Stimulated activated CD8-positive, alpha-beta memory T cell treated with anti-CD3 and anti-CD28 coated beads, Interleukin-7, amount 100 ng/mL, for 4 hours (primary cell): ENCODE data around the gene SYNGAP1.
A peak's percentile ranks its signal among the peaks of the same experiment; 100 is the strongest.

Experiments used
- DNase-seq, 2 donors: peaks; one replicate each; pipeline ENCODE4 v3.0.0-alpha.2; 2020; ENCODE audit warnings: low read depth in 2 of 2

Gene SYNGAP1

GRCh38 chr6:33438978-33439594, 19.2 kb downstream of the SYNGAP1 start:
- no peak for DNase-seq

- DNase-seq: no peak
Measured at GRCh38 chr6:33439956-33440648, 20.2 kb downstream of the SYNGAP1 start.

- DNase-seq: no peak
Measured at GRCh38 chr6:33440649-33441309, 20.9 kb downstream of the SYNGAP1 start.

DNA sequence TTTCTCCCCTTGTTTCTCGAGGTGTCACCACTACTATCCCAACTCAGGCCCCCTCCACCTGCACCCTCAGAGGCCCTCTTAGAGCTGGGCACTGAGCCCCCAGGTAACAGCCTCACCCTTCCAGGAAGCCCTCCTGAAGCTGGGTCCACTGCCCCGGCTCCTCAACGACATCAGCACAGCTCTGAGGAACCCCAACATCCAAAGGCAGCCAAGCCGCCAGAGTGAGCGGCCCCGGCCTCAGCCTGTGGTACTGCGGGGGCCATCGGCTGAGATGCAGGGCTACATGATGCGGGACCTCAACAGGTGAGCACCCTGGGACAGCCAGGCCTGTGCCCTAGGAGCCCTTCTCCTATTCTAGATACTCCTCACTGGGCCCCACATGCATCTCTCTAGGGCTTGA, 21.6 kb downstream of the SYNGAP1 start:
- no peak for DNase-seq

DNA sequence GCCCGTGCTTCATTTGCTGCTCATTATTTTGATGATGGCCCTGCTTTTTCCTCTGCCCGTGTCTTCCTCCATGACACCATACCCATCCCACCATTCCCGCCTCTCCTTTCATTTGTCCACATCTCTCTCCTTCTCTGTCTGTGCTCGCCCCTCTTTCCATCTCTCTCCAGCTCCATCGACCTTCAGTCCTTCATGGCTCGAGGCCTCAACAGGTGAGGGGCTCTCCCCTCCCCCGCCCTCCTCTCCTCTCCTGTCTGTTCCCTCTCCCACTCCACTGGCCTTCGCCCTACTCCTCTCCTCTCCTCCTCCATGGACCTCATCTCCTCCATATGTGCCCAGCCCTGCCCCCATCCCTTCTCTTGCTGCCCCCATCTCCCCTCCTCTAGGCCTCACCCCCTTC, 22.4 kb downstream of the SYNGAP1 start:
- DNase-seq: no peak

DNA sequence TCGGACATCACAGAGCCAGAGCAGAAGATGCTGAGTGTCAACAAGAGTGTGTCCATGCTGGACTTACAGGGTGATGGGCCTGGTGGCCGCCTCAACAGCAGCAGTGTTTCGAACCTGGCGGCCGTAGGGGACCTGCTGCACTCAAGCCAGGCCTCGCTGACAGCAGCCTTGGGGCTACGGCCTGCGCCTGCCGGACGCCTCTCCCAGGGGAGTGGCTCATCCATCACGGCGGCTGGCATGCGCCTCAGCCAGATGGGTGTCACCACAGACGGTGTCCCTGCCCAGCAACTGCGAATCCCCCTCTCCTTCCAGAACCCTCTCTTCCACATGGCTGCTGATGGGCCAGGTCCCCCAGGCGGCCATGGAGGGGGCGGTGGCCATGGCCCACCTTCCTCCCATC, 23.2 kb downstream of the SYNGAP1 start:
- no peak for DNase-seq

DNA sequence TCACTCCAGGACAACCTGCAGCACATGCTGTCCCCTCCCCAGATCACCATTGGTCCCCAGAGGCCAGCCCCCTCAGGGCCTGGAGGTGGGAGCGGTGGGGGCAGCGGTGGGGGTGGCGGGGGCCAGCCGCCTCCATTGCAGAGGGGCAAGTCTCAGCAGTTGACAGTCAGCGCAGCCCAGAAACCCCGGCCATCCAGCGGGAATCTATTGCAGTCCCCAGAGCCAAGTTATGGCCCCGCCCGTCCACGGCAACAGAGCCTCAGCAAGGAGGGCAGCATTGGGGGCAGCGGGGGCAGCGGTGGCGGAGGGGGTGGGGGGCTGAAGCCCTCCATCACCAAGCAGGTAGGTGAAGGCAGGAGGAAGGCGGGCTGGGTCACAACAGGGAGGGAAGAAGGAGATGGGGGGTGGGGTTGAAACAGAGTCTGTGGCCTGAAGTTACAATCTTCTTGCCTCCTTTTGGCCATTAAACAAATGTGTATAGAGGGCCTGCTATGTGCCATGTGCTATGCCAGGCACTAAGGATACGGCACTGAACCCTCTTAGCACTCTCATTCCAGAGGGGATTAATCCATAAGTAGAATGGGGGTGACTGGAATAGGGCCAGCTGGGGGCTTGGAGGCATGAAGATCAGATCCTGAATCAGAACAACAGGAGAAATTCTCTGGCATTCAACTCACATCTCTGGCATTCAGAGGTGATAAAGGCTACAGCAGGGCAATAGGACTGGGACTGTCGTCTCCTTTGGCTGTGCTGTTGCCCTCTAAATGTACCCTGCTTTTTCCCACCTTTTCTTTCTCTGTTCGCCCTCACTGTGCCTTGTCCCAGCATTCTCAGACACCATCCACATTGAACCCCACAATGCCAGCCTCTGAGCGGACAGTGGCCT, 24.0 kb downstream of the SYNGAP1 start:
- DNase-seq: no peak

- DNase-seq: no peak
Measured at GRCh38 chr6:33445119-33445603, 25.3 kb downstream of the SYNGAP1 start.

GRCh38 chr6:33446356-33446755, 26.5 kb downstream of the SYNGAP1 start:
- no peak for DNase-seq

DNA sequence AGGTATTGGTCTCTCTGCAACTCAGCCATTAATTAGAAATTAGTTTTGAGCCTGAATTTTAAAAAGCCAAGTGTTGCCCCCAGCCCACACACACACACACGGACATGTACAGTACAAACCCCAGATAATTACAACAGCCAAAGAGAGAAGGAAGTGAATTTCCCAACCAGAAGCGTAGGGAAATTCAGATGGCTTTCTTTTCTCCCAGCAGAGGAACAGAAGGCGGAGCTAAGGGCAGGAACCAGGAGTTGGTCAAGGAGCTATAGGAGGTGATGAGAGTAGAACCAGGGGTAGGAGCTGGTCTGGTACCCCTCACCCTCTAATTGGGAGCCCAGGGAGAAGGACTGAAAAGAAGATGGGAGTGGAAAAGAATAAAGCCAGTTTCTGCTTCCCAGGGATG, 30.6 kb downstream of the SYNGAP1 start:
- no peak for DNase-seq

- no peak for DNase-seq
Measured at GRCh38 chr6:33451606-33452005, 31.7 kb downstream of the SYNGAP1 start.

GRCh38 chr6:33452496-33452895, 32.6 kb downstream of the SYNGAP1 start:
- no peak for DNase-seq

GRCh38 chr6:33453393-33454008, 33.6 kb downstream of the SYNGAP1 start:
- DNase-seq: no peak

GRCh38 chr6:33454009-33454946, 34.4 kb downstream of the SYNGAP1 start, which contains the start of gene ZBTB9:
Gene ZBTB9, plus strand, starts transcription at chr6:33454576. Its CDS starts 525 bp downstream, at chr6:33455101.
- DNase-seq: peak; percentile 91 to 92

DNA sequence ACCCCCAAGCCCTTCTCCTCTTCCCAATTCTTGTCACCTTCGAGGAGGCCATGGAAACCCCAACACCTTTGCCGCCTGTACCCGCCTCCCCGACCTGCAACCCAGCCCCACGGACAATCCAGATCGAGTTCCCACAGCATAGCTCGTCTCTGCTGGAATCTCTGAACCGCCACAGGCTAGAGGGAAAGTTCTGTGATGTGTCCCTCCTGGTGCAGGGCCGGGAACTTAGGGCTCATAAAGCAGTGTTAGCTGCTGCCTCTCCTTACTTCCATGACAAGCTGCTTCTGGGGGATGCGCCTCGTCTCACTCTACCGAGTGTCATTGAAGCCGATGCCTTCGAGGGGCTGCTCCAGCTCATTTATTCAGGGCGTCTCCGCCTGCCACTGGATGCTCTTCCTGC, 35.2 kb downstream of the SYNGAP1 start:
- no peak for DNase-seq

- DNase-seq: no peak
Measured at GRCh38 chr6:33456156-33456555, 36.3 kb downstream of the SYNGAP1 start.

- no peak for DNase-seq
Measured at GRCh38 chr6:33458676-33459075, 38.8 kb downstream of the SYNGAP1 start.

- no peak for DNase-seq
Measured at GRCh38 chr6:33459226-33459625, 39.4 kb downstream of the SYNGAP1 start.

DNA sequence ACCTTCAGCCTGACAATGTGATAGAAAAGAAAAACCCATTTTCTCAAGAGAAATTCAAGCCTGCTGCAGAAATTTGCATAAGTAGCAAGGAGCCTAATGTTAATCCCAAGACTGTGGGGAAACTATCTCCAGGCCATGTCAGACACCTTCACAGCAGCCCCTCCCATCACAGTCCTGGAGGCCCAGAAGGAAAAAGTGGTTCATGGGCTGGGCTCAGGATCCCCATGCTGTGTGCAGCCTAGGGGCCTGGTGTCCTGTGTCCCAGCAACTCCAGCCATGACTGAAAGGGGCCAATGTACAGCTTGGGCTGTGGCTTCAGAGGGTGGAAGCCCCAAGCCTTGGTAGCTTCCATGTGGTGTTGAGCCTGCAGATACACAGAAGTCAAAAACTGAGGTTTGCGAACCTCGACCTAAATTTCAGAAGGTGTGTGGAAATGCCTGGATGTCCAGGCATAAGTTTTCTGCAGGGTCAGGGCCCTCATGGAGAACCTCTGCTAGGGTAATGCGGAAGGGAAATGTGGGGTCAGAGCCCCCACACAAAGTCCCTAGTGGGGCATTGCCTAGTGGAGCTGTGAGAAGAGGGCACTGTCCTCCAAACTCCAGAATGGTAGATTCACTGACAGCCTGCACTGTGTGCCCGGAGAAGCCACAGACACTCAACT, 46.3 kb downstream of the SYNGAP1 start:
- DNase-seq: no peak

- no peak for DNase-seq
Measured at GRCh38 chr6:33467091-33467490, 47.2 kb downstream of the SYNGAP1 start.
